HepG2 (cell line): ENCODE measurements around the gene FOXA1. TPM values are rescaled to one million over a fixed set of nuclear protein-coding genes. Genes with fewer than 3 reads are reported as not detected.

Experiments used
- CEBPB ChIP-seq: IDR thresholded peaks from 2 replicates; pipeline ENCODE4 v1.6.1; 2011; ENCODE audit warnings: low read depth, low read length, improper control_type of control experiment, borderline replicate concordance
- CHD4 ChIP-seq: fragments of 200-600 bp; sonication (generic); IDR thresholded peaks from 2 replicates; pipeline ENCODE4 v1.7.0; 2017; ENCODE audit warnings: mild to moderate bottlenecking, low read length, borderline replicate concordance
- FOXJ3 ChIP-seq: sonication (generic); formaldehyde crosslinking; IDR thresholded peaks from 2 replicates; pipeline ENCODE4 v1.4.0; 2020; ENCODE audit warnings: missing genetic modification reagents, mild to moderate bottlenecking, borderline replicate concordance
- KMT2B ChIP-seq: IDR thresholded peaks from 2 replicates; pipeline ENCODE4 v1.6.1; 2016; ENCODE audit warnings: missing genetic modification reagents, missing compliant biosample characterization
- LCORL ChIP-seq, 2 experiments: fragments of 450-650 bp in 1 of 2; sonication (generic) in 1 of 2; formaldehyde crosslinking in 1 of 2; IDR thresholded peaks; 2 replicates each; pipeline versions ENCODE4 v1.5.0 to v1.6.1; 2017 to 2020; ENCODE audit warnings: antibody characterized with exemption in 1 of 2, missing genetic modification reagents in 1 of 2
- MAZ ChIP-seq, 2 experiments: sonication (generic) in 1 of 2; formaldehyde crosslinking in 1 of 2; IDR thresholded peaks; 2 replicates each; pipeline versions ENCODE4 v1.5.0 to v1.6.1; 2012 to 2020; ENCODE audit warnings: low read depth in 2 of 2, mild to moderate bottlenecking in 2 of 2, borderline replicate concordance in 1 of 2, improper control_type of control experiment in 1 of 2, low read length in 1 of 2, missing genetic modification reagents in 1 of 2, moderate library complexity in 1 of 2
- PAWR ChIP-seq: sonication (generic); formaldehyde crosslinking; IDR thresholded peaks from 2 replicates; pipeline ENCODE4 v1.4.0; 2020; ENCODE audit warnings: missing genetic modification reagents, mild to moderate bottlenecking, borderline replicate concordance
- PRMT3 ChIP-seq: sonication (generic); formaldehyde crosslinking; IDR thresholded peaks from 2 replicates; pipeline ENCODE4 v1.8.1; 2022; ENCODE audit warnings: low read depth, mild to moderate bottlenecking, moderate library complexity, missing genetic modification reagents, borderline replicate concordance
- ZNF232 ChIP-seq: sonication (generic); formaldehyde crosslinking; IDR thresholded peaks from 2 replicates; pipeline ENCODE4 v1.4.0; 2020; ENCODE audit warnings: missing genetic modification reagents, borderline replicate concordance
- ZNF441 ChIP-seq: sonication (generic); formaldehyde crosslinking; IDR thresholded peaks from 2 replicates; pipeline ENCODE4 v1.7.0; 2021; ENCODE audit warnings: missing genetic modification reagents, borderline replicate concordance
- ZNF674 ChIP-seq: sonication (generic); formaldehyde crosslinking; IDR thresholded peaks from 2 replicates; pipeline ENCODE4 v1.5.0; 2020; ENCODE audit warnings: low read depth, mild to moderate bottlenecking, missing genetic modification reagents
- ZNF713 ChIP-seq: sonication (generic); formaldehyde crosslinking; IDR thresholded peaks from 2 replicates; pipeline ENCODE4 v1.4.0; 2020; ENCODE audit warnings: mild to moderate bottlenecking, missing genetic modification reagents
- ZNF772 ChIP-seq: sonication (generic); formaldehyde crosslinking; IDR thresholded peaks from 2 replicates; pipeline ENCODE4 v1.5.0; 2020; ENCODE audit warnings: mild to moderate bottlenecking, missing genetic modification reagents
- ZNF780A ChIP-seq: sonication (generic); formaldehyde crosslinking; IDR thresholded peaks from 2 replicates; pipeline ENCODE4 v1.8.0; 2022; ENCODE audit warnings: mild to moderate bottlenecking, missing genetic modification reagents, moderate library complexity
- polyA plus RNA-seq, 8 experiments: library from polyadenylated mRNA; depleted of rRNA in 3 of 8; stranded (reverse) in 7 of 8; unstranded in 1 of 8; fragments of >200 nt; fragmentation: Illumina TruSeq in 4 of 8; extraction: Trizol in 4 of 8; gene quantifications; 2 replicates each; pipeline versions ENCODE4 v1.2.1 to v1.2.3, GENCODE V29; 2011 to 2016; ENCODE audit warnings: low read depth in 4 of 8, missing spikeins in 1 of 8, mixed read lengths in 1 of 8; ENCODE audit not compliant: insufficient read depth in 1 of 8
- total RNA-seq, 5 experiments: library from RNA; depleted of rRNA; stranded (reverse); fragments of >200 nt; fragmentation: Illumina TruSeq; extraction: Trizol; gene quantifications; 2 replicates each; pipeline ENCODE4 v1.2.3, GENCODE V29; 2016; ENCODE audit warnings: low read depth in 1 of 5
- TF ChIP-seq, protein P1 (sequence below): sonication (generic); formaldehyde crosslinking; IDR thresholded peaks from 2 replicates; pipeline ENCODE4 v1.8.0; 2022; ENCODE audit warnings: mild to moderate bottlenecking, missing genetic modification reagents, moderate library complexity
- TF ChIP-seq, protein P2 (sequence below): sonication (generic); formaldehyde crosslinking; IDR thresholded peaks from 2 replicates; pipeline ENCODE4 v1.5.1; 2020; ENCODE audit warnings: mild to moderate bottlenecking, missing genetic modification reagents, borderline replicate concordance
- TF ChIP-seq, protein P3 (sequence below): sonication (generic); formaldehyde crosslinking; IDR thresholded peaks from 2 replicates; pipeline ENCODE4 v1.9.0; 2021; ENCODE audit warnings: missing genetic modification reagents, borderline replicate concordance

The FOXA1 gene
- total and polyA plus RNA-seq, 2 of the 13 experiments (the other 11 are each of a cell fraction or from before 2014, with no cell fraction given): 43.4 to 58.6 TPM

DNA sequence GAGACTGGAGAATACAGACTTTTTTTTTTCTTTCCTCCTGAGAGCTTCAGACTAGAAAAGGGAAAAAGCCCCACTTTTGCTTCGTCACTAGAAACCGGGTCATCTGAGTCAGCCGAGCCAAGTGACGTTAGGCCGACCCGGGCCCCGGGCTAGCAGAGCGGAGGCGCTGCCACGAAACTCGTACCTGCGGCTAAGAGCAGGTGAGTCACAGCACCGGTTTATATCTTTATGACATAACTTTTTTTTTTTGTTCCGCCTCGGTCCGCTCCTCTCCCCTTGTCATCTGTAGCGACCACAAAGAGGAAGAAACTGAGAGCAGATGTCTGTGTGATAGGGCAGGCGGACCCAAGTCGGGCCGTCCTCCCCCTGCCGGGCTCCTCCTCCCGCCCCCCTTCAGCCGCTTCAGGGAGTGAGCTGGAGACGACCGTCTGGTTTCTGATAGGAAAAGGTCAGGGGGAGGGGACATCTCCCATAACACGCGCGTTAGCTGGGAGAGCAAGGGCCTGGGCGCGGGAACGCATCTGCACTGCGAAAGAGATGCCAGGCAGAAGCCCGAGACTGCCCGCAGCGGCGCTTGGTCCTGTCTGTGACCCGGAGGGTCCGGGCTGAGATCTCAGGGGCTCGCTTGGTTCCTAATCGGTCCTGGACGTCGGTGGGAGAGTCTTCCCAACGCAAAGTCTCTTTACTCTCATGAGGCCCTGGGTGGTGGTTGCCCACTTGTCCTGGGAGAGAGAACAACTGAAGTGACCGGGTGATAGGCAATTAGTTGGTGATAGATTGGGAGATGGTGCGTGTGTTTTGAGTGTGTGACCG is 966 bp upstream of the FOXA1 start (continued):
- TF ChIP-seq CEBPB: no peak
- TF ChIP-seq LCORL (IDR thresholded peaks at IDR 0.05): 0 out of 2 replicates have a peak, but pooled peaks have one; percentile 40
- peak; percentile 89; the same call in 1 of the 2 replicates for TF ChIP-seq LCORL (CRISPR knock-in tag; IDR thresholded peaks at IDR 0.05)
- peak; percentile 97 for TF ChIP-seq ZNF232 (CRISPR knock-in tag)
- TF ChIP-seq PAWR (CRISPR knock-in tag): 0 out of 2 replicates have a peak, but pooled peaks have one; percentile 85
- peak; percentile 65; the same call in 1 of the 2 replicates for TF ChIP-seq FOXJ3 (CRISPR knock-in tag)
- TF ChIP-seq ZNF772 (CRISPR knock-in tag): peak; percentile 97
- TF ChIP-seq, protein P1, sequence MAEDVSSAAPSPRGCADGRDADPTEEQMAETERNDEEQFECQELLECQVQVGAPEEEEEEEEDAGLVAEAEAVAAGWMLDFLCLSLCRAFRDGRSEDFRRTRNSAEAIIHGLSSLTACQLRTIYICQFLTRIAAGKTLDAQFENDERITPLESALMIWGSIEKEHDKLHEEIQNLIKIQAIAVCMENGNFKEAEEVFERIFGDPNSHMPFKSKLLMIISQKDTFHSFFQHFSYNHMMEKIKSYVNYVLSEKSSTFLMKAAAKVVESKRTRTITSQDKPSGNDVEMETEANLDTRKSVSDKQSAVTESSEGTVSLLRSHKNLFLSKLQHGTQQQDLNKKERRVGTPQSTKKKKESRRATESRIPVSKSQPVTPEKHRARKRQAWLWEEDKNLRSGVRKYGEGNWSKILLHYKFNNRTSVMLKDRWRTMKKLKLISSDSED (CRISPR knock-in tag): no peak
- TF ChIP-seq, protein P2, sequence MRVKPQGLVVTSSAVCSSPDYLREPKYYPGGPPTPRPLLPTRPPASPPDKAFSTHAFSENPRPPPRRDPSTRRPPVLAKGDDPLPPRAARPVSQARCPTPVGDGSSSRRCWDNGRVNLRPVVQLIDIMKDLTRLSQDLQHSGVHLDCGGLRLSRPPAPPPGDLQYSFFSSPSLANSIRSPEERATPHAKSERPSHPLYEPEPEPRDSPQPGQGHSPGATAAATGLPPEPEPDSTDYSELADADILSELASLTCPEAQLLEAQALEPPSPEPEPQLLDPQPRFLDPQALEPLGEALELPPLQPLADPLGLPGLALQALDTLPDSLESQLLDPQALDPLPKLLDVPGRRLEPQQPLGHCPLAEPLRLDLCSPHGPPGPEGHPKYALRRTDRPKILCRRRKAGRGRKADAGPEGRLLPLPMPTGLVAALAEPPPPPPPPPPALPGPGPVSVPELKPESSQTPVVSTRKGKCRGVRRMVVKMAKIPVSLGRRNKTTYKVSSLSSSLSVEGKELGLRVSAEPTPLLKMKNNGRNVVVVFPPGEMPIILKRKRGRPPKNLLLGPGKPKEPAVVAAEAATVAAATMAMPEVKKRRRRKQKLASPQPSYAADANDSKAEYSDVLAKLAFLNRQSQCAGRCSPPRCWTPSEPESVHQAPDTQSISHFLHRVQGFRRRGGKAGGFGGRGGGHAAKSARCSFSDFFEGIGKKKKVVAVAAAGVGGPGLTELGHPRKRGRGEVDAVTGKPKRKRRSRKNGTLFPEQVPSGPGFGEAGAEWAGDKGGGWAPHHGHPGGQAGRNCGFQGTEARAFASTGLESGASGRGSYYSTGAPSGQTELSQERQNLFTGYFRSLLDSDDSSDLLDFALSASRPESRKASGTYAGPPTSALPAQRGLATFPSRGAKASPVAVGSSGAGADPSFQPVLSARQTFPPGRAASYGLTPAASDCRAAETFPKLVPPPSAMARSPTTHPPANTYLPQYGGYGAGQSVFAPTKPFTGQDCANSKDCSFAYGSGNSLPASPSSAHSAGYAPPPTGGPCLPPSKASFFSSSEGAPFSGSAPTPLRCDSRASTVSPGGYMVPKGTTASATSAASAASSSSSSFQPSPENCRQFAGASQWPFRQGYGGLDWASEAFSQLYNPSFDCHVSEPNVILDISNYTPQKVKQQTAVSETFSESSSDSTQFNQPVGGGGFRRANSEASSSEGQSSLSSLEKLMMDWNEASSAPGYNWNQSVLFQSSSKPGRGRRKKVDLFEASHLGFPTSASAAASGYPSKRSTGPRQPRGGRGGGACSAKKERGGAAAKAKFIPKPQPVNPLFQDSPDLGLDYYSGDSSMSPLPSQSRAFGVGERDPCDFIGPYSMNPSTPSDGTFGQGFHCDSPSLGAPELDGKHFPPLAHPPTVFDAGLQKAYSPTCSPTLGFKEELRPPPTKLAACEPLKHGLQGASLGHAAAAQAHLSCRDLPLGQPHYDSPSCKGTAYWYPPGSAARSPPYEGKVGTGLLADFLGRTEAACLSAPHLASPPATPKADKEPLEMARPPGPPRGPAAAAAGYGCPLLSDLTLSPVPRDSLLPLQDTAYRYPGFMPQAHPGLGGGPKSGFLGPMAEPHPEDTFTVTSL (CRISPR knock-in tag): peak; percentile 52; the same call in 1 of the 2 replicates
- TF ChIP-seq, protein P3, sequence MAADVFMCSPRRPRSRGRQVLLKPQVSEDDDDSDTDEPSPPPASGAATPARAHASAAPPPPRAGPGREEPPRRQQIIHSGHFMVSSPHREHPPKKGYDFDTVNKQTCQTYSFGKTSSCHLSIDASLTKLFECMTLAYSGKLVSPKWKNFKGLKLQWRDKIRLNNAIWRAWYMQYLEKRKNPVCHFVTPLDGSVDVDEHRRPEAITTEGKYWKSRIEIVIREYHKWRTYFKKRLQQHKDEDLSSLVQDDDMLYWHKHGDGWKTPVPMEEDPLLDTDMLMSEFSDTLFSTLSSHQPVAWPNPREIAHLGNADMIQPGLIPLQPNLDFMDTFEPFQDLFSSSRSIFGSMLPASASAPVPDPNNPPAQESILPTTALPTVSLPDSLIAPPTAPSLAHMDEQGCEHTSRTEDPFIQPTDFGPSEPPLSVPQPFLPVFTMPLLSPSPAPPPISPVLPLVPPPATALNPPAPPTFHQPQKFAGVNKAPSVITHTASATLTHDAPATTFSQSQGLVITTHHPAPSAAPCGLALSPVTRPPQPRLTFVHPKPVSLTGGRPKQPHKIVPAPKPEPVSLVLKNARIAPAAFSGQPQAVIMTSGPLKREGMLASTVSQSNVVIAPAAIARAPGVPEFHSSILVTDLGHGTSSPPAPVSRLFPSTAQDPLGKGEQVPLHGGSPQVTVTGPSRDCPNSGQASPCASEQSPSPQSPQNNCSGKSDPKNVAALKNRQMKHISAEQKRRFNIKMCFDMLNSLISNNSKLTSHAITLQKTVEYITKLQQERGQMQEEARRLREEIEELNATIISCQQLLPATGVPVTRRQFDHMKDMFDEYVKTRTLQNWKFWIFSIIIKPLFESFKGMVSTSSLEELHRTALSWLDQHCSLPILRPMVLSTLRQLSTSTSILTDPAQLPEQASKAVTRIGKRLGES (CRISPR knock-in tag): no peak; the same call in none of the 2 replicates
- peak; percentile 80; the same call in 1 of the 2 replicates for TF ChIP-seq ZNF674 (CRISPR knock-in tag)
- peak; percentile 80; the same call in 1 of the 2 replicates for TF ChIP-seq PRMT3 (CRISPR knock-in tag)
- TF ChIP-seq ZNF713: no peak; the same call in 1 of the 2 replicates
- peak; percentile 90 for TF ChIP-seq KMT2B (CRISPR knock-in tag)
- TF ChIP-seq ZNF441 (CRISPR knock-in tag): peak; percentile 14
- peak; percentile 78; the same call in 1 of the 2 replicates for TF ChIP-seq MAZ (IDR thresholded peaks at IDR 0.05; ENCODE audit: borderline replicate concordance, low read depth, low read length)
- TF ChIP-seq MAZ (CRISPR knock-in tag; IDR thresholded peaks at IDR 0.05; ENCODE audit: low read depth): peak; percentile 96
- TF ChIP-seq ZNF780A (CRISPR knock-in tag): no peak
- TF ChIP-seq CHD4: peak; percentile 96; the same call in 1 of the 2 replicates
